NCI-H510A treated with DMSO at 0.1 percent for 48 hours (cell line): ENCODE measurements around the gene NFASC.

Experiments
- DNase-seq: peaks from one replicate; lab custom pipeline; 2025; lab: John Stamatoyannopoulos, UW

Gene NFASC

DNA sequence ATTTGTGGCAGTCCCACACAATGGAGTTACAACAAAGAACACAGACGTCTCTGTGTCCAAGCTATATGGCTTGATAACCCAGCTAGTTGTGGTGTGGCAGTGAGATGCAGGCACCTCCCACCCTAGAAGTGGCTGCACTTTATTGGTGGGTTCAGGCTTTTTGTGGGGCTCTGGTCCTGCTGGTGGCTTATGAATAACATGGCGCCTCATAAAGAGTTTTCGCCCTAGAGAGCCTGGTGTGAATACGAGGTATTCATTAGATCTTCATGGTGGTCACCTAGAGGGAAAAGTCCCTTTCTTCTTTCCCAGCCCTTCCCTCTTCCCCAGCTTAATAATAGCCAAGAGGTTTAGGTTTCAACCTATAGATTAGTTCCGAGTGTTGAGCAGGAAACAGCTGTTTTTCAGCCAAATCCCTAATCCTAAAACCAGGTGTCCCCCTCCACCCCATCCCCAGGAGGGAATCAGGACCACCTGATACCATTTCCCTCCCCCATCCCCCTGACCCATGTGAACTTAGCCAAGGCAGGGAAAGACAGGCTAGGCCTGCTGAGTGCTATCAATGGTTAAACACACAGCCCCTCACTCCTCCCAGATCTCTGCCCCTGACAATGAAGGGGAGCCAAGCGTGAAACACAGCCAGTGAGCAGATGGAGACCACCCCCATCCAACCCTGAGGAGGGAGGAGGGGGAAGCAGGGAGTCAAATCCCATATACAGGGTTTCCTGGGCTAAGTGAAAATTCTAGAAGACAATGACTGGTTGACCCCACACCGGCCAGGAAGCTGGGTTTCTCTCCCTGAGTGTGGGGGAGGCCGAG lies 58.2 kb downstream of the NFASC start:
- no peak for DNase-seq

- DNase-seq: no peak
Observed at GRCh38 chr1:204929487-204930154, 59.0 kb downstream of the NFASC start.

DNA sequence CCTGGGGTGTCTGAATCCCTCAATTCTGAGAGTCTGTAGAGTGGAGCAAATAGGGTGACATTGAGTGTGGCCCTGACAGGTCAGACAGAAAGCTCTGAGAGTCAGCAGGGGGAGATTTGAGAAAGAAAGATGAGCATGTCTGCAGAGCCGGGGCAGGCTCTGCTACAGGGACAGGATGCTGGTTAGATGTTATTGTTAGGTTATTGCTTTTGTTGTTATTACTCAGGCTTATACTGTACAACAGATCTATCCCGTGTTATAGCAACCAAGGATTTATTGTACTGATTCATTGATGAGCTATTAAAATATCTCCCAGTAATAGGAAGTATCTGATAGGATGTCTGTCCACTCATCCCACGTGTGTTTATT lies 59.5 kb downstream of the NFASC start:
- DNase-seq: no peak

GRCh38 chr1:204931313-204931712 lies 60.7 kb downstream of the NFASC start:
- DNase-seq: no peak

GRCh38 chr1:204931768-204932572 lies 61.3 kb downstream of the NFASC start:
- no peak for DNase-seq

GRCh38 chr1:204932573-204932909 lies 61.9 kb downstream of the NFASC start:
- DNase-seq: no peak

GRCh38 chr1:204935155-204935554 lies 64.5 kb downstream of the NFASC start:
- DNase-seq: no peak

GRCh38 chr1:204936765-204937164 lies 66.1 kb downstream of the NFASC start:
- DNase-seq: no peak

GRCh38 chr1:204937901-204938300 lies 67.2 kb downstream of the NFASC start:
- no peak for DNase-seq

- DNase-seq: no peak
Observed at GRCh38 chr1:204940591-204940990, 69.9 kb downstream of the NFASC start.

GRCh38 chr1:204941421-204942338 lies 71.0 kb downstream of the NFASC start:
- DNase-seq: peak; percentile 66

DNA sequence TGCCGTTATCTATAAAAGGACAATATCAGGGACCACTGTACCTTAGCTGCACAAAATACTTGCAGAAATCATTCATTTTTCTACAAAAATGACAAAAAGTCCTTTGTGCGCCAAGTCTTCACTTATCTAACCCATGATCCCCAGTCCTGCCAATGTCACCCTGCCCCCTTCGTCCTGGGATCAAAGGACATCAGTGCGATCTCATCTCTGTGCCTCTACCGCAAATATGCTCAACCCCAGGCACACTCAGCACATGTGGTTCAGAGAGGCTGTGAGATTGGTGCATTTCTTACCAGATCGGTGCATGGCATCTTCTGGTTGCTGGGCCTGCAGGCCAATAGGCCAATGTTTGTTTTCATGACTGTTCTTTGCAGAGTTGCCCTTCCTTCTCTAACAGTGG lies 72.8 kb downstream of the NFASC start:
- DNase-seq: no peak

GRCh38 chr1:204944662-204945061 lies 74.0 kb downstream of the NFASC start:
- no peak for DNase-seq

- no peak for DNase-seq
Observed at GRCh38 chr1:204945565-204945977, 74.9 kb downstream of the NFASC start.

DNA sequence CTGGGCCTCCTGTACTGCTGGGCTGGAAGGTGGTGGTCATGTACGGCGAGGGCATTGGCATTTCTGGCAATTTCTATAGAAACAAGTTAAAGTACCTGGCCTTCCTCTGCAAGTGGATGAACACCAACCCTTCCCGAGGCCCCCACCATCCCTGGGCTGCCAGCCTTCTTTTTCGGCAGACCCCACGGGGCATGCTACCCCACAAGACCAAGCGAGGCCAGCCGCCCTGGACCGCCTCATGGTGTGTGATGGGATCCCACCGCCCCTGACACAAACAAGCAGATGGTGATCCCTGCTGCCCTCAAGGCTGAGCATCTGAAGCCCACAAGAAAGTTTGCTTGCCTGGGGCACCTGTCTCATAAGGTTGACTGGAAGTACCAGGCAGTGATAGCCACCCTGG lies 76.0 kb downstream of the NFASC start:
- no peak for DNase-seq

GRCh38 chr1:204947338-204947737 lies 76.7 kb downstream of the NFASC start:
- DNase-seq: no peak

DNA sequence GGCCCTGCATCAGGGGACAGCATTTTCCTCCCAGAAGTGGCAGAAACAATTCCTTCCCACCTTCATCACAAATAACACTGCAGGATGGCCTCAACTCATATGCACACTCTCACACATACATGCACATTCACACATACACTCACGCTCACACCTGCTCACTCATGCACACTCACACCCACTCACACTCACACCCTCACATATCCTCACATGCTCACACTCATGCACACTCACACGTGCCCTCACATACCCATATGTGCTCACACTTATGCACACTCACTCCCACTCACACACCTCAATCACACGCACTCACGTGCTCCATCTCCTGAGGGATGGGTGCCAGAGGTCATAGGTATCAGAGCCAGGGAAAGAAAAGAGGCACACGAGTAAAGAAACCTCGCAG lies 77.1 kb downstream of the NFASC start:
- DNase-seq: no peak

GRCh38 chr1:204950353-204951001 lies 79.8 kb downstream of the NFASC start:
- no peak for DNase-seq

GRCh38 chr1:204958317-204959307 lies 88.0 kb downstream of the NFASC start:
- no peak for DNase-seq

DNA sequence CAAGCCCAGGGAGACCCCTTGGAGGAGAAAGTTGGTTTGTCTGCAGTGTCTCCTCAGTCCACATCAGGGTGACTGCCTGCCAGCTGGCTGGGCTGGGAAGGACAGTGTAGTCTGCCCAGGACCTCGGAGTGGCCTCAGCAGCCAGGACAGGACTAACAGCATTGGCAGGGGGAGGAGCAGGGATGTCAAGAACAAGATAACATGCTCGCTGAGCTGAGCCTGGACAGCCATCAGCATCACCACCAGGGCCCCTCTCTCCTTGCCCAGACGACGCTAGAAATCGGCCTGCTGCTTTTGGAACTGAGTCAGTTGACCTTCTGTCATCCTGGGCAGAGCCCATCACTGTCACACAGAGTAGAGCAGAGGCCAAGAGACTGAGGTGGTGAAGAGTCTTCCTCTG lies 88.7 kb downstream of the NFASC start:
- DNase-seq: no peak
